BJ (cell line): Measurements from ENCODE around the gene AIFM2. TPM values are rescaled to one million over a fixed set of nuclear protein-coding genes. Genes with fewer than 3 reads are reported as not detected.
"Not testable (repeated sequence)": the region's sequence is repeated elsewhere in the genome, so short reads cannot be mapped to it uniquely, and the experiment has no call there.

ENCODE experiments used
- CTCF ChIA-PET: fragments of 350-600 bp; formaldehyde crosslinking; extraction: SDS; loops from one replicate; lab custom pipeline; 2021; ENCODE audit warnings: antibody characterized with exemption, inconsistent platforms; lab: Yijun Ruan, JAX
- POLR2A ChIA-PET: fragments of 300-600 bp; sonication (Branson Sonifier 250); formaldehyde crosslinking; extraction: SDS; loops from one replicate; lab custom pipeline; 2021; ENCODE audit warnings: antibody characterized with exemption; lab: Charles Lee
- DNase-seq: peaks from one replicate; pipeline ENCODE4 v3.0.0-alpha.2; 2011; ENCODE audit warnings: low read depth
- H3K27me3 ChIP-seq: 2 replicates; pipeline ENCODE4 v1.6.0; 2011; ENCODE audit warnings: low read length; ENCODE audit not compliant: control insufficient read depth, insufficient read depth
- H3K36me3 ChIP-seq: 2 replicates; pipeline ENCODE4 v1.5.1; 2011; ENCODE audit warnings: low read length; ENCODE audit not compliant: control insufficient read depth, insufficient read depth
- H3K4me3 ChIP-seq: 2 replicates; pipeline ENCODE4 v1.5.1; 2011; ENCODE audit warnings: low read depth, mild to moderate bottlenecking, control low read depth, low read length
- polyA plus RNA-seq: library from polyadenylated mRNA; depleted of rRNA; stranded (reverse); fragments of >200 nt; gene quantifications from 2 replicates; pipeline ENCODE4 v1.2.3, GENCODE V29; 2011
- TF ChIP-seq, protein P1 (sequence below): IDR thresholded peaks from 2 replicates; pipeline ENCODE4 v1.5.1; 2011; ENCODE audit warnings: low read depth, mild to moderate bottlenecking, control low read depth, inconsistent platforms, low read length, moderate library complexity; ENCODE audit not compliant: insufficient read depth

AIFM2 gene
- polyA plus RNA-seq, 1 experiment: 18.4 TPM

DNA sequence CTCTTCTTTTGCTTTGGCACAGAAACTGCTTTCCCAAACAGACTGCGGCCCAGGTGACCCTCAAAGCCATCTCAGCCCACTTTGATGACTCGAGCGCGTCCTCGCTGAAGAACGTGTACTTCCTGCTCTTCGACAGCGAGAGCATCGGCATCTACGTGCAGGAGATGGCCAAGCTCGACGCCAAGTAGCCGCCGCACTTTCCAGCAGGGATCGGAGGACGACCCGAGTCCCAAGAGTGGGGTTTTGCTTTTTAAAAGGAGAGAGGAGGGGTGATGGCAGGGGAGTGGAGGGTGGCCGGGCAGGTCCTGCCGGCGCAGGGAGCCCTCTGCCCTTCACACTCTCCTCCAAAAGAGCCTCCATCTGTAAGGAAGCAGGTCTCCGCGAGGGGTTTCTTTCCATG is 21.1 kb downstream of the AIFM2 start:
- POLR2A ChIA-PET: no interaction called here
- CTCF ChIA-PET: no interaction called here
- Histone ChIP-seq H3K4me3 (no peak overlapping the region), H3K27me3 (no peaks in the 10 kb centered on the region), H3K36me3 (peaks cover 22% of the 10 kb centered on the region)
- DNase-seq: no peak
- TF ChIP-seq, protein P1, sequence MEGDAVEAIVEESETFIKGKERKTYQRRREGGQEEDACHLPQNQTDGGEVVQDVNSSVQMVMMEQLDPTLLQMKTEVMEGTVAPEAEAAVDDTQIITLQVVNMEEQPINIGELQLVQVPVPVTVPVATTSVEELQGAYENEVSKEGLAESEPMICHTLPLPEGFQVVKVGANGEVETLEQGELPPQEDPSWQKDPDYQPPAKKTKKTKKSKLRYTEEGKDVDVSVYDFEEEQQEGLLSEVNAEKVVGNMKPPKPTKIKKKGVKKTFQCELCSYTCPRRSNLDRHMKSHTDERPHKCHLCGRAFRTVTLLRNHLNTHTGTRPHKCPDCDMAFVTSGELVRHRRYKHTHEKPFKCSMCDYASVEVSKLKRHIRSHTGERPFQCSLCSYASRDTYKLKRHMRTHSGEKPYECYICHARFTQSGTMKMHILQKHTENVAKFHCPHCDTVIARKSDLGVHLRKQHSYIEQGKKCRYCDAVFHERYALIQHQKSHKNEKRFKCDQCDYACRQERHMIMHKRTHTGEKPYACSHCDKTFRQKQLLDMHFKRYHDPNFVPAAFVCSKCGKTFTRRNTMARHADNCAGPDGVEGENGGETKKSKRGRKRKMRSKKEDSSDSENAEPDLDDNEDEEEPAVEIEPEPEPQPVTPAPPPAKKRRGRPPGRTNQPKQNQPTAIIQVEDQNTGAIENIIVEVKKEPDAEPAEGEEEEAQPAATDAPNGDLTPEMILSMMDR: no peak

DNA sequence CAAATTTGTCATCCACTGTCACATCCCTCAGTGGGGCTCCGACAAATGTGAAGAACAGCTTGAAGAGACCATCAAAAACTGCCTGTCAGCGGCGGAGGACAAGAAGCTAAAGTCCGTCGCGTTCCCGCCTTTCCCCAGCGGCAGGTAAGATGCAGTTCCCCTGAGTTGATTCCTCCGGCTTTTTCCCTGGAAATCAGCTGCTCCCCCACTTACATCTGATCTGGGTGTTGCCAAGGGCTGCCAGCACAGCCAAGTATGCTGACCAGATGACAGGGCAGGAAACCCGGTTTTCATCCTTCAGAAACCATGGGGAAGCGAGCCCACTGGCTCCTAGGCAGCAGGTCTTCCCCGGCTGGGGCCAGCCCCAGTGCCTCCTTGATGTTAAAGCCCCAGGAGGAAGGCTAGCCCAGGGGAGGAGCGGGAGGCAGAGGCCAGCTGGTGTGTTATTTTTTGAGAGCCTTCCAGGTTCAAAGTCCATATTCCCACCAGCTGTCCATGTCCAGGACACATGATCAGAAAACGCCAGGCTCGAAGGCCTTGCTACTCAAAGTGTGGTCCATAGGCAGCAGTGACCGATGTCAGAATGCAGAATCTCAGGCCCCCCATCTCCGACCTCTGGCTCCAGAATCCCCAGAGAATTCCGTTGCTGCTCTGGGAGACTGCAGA is 23.4 kb downstream of the AIFM2 start:
- ChIA-PET POLR2A (interaction anchor here (0.6 kb wide), 1 partner anchor 418 kb away, joined by 3 read pairs; no protein-coding TSS in a partner anchor), CTCF (interaction anchor here (0.6 to 17.9 kb wide), 3 partner anchors 8 to 38 kb away, joined by 3 to 172 read pairs (median 3); no protein-coding TSS in a partner anchor)
- H3K4me3 ChIP-seq: no peak overlapping the region

DNA sequence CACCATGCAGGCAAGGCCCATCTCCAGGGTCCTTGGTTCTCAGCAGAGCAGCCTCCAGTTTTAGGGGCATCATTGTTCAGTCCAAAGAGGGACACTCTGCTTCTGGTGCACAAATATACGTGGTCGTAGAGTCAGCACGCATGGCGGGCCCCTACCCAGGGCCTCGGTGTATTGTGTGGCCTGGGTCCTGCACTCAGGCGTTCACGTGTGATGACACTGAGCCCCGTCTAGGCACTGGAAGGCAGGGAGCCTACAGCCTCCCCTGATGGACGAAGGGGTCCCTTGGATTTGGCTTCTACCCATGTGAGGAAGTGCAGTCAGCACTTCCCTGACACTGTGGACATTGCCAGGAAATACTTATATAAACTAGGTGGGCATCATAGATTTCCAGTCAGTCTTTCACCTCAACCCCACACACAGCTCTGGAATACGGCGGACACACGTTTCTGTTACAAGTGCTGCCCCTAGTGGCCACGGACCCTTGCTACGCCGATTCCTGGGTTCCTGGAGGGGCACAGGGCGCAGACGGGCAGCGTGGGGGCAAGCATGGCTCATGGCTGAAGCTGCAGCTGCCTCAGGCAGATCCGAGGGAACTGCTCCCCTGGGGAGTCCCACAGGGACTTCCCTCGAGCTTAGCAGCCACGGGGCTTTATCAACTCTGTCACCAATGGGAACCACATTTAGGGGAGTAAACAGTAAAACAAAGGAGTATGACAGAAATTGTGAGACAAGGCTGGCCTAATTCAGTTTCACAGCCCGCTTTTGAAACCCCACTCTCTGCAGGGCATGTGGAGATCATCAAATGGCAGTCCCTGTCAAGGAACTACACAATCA is 25.4 kb downstream of the AIFM2 start:
- Histone ChIP-seq H3K36me3 (peaks cover under 1% of the 10 kb centered on the region), H3K4me3 (no peak overlapping the region), H3K27me3 (no peaks in the 10 kb centered on the region)
- CTCF ChIA-PET: interaction anchor here (0.7 to 17.9 kb wide), 4 partner anchors 8 to 307 kb away, joined by 3 to 172 read pairs (median 3); no protein-coding TSS in a partner anchor
- TF ChIP-seq, protein P1: peak; percentile 45
- no peak for DNase-seq
- POLR2A ChIA-PET: no interaction called here

More for the DNA sequence above, 23.4 kb downstream of the AIFM2 start:
- DNase-seq: no peak
- Histone ChIP-seq H3K36me3 (peaks cover 11% of the 10 kb centered on the region), H3K27me3 (no peaks in the 10 kb centered on the region)
- TF ChIP-seq, protein P1: no peak

DNA sequence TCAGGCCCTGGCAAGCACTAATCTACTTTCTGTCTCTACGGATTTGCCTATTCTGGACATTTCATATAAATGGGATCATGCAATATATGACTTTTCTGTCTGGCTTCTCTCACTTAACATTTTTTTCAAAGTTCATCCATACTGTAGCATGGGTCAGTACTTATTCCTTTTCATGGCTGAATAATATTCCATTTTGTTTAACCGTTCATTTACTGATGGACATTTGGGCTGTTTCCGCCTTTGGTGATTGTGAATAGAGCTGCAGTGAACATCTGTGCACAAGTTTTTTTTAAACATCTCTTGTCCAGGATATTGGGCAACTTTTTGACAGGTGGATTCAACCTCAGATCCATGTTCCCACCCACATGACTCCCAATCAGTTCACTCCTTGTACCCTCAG is 31.0 kb downstream of the AIFM2 start:
- H3K36me3 ChIP-seq: no peaks in the 10 kb centered on the region
- TF ChIP-seq, protein P1: no peak
- H3K4me3 ChIP-seq: no peak overlapping the region
- no peaks in the 10 kb centered on the region; the same call in 1 of the 2 replicates for H3K27me3 ChIP-seq
- DNase-seq: no peak
- ChIA-PET CTCF (interaction anchor here (17.9 kb wide), 1 partner anchor 15 kb away, joined by 172 read pairs; no protein-coding TSS in a partner anchor), POLR2A (no interaction called here)

DNA sequence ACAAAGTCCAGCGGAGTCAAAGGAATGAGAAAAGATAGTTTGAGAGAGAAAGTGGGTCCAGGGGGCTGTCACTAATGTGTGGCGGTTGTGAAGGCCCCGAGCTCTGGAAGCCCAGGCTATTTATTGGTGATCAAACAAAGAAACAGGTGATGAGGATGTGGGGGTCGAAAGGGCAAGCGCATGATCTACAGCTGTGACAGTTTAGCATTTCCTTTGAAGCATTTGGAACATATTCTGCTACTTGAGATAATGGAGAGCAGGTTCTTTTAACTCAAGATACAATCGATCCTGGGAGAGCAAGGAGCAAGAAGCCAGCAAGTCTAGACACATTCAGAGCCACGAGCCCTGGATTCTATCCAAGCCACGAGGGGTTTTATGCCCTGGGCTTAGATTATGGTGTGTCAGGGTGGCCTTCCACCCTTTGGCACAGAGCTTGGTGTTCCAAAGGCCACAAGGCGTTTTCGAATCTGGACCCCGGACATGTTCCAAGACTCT is 31.5 kb downstream of the AIFM2 start:
- H3K27me3 ChIP-seq, DNase-seq, POLR2A ChIA-PET, H3K4me3 ChIP-seq, H3K36me3 ChIP-seq: not testable (repeated sequence)
- CTCF ChIA-PET: interaction anchor here (17.9 kb wide), 1 partner anchor 16 kb away, joined by 172 read pairs; no protein-coding TSS in a partner anchor
